Activated T-helper 9 cell treated with anti-CD3 and anti-CD28 coated beads, Interleukin-2, amount 50 U/mL, for 16 hours (primary cell): ENCODE data around the gene KIAA2012.

ENCODE experiments used
- DNase-seq: peaks from one replicate; pipeline ENCODE4 v3.0.0-alpha.2; 2020; ENCODE audit warnings: low read depth

The KIAA2012 gene

GRCh38 chr2:202152104-202152715, 79.2 kb downstream of the KIAA2012 start:
- no peak for DNase-seq

- no peak for DNase-seq
Measured at GRCh38 chr2:202154613-202155012, 81.6 kb downstream of the KIAA2012 start.

GRCh38 chr2:202157211-202157990, 84.3 kb downstream of the KIAA2012 start:
- no peak for DNase-seq

- no peak for DNase-seq
Measured at GRCh38 chr2:202158796-202159195, 85.7 kb downstream of the KIAA2012 start.

- no peak for DNase-seq
Measured at GRCh38 chr2:202161151-202161835, 88.2 kb downstream of the KIAA2012 start.

GRCh38 chr2:202164411-202164810, 91.4 kb downstream of the KIAA2012 start:
- DNase-seq: no peak

GRCh38 chr2:202165208-202165607, 92.2 kb downstream of the KIAA2012 start:
- DNase-seq: no peak

- no peak for DNase-seq
Measured at GRCh38 chr2:202165945-202166344, 92.9 kb downstream of the KIAA2012 start.

- DNase-seq: no peak
Measured at GRCh38 chr2:202169131-202169530, 96.1 kb downstream of the KIAA2012 start.

- no peak for DNase-seq
Measured at GRCh38 chr2:202169832-202170424, 96.9 kb downstream of the KIAA2012 start.

GRCh38 chr2:202171241-202171825, 98.3 kb downstream of the KIAA2012 start:
- no peak for DNase-seq

- peak; percentile 20 for DNase-seq
Measured at GRCh38 chr2:202172439-202173211, 99.6 kb downstream of the KIAA2012 start.

GRCh38 chr2:202178346-202178958, 105.4 kb downstream of the KIAA2012 start:
- peak; percentile 7 for DNase-seq

- DNase-seq: no peak
Measured at GRCh38 chr2:202184557-202184956, 111.5 kb downstream of the KIAA2012 start.

- DNase-seq: no peak
Measured at GRCh38 chr2:202185156-202185555, 112.1 kb downstream of the KIAA2012 start.

GRCh38 chr2:202186641-202187202, 113.7 kb downstream of the KIAA2012 start:
- no peak for DNase-seq

- no peak for DNase-seq
Measured at GRCh38 chr2:202187570-202187969, 114.5 kb downstream of the KIAA2012 start.

- no peak for DNase-seq
Measured at GRCh38 chr2:202193305-202193704, 120.2 kb downstream of the KIAA2012 start.

GRCh38 chr2:202193881-202194353, 120.9 kb downstream of the KIAA2012 start:
- no peak for DNase-seq

GRCh38 chr2:202194418-202194817, 121.4 kb downstream of the KIAA2012 start:
- no peak for DNase-seq

GRCh38 chr2:202196727-202197126, 123.7 kb downstream of the KIAA2012 start:
- no peak for DNase-seq
